GM19099 (cell line): ENCODE data around the gene DSN1.

Experiments
- POLR2A ChIP-seq: IDR thresholded peaks from 3 replicates; pipeline ENCODE4 v1.6.1; 2011; ENCODE audit warnings: low read depth; ENCODE audit not compliant: insufficient read length; ENCODE audit errors: extremely low read depth

DSN1 gene, protein sequence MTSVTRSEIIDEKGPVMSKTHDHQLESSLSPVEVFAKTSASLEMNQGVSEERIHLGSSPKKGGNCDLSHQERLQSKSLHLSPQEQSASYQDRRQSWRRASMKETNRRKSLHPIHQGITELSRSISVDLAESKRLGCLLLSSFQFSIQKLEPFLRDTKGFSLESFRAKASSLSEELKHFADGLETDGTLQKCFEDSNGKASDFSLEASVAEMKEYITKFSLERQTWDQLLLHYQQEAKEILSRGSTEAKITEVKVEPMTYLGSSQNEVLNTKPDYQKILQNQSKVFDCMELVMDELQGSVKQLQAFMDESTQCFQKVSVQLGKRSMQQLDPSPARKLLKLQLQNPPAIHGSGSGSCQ

DNA sequence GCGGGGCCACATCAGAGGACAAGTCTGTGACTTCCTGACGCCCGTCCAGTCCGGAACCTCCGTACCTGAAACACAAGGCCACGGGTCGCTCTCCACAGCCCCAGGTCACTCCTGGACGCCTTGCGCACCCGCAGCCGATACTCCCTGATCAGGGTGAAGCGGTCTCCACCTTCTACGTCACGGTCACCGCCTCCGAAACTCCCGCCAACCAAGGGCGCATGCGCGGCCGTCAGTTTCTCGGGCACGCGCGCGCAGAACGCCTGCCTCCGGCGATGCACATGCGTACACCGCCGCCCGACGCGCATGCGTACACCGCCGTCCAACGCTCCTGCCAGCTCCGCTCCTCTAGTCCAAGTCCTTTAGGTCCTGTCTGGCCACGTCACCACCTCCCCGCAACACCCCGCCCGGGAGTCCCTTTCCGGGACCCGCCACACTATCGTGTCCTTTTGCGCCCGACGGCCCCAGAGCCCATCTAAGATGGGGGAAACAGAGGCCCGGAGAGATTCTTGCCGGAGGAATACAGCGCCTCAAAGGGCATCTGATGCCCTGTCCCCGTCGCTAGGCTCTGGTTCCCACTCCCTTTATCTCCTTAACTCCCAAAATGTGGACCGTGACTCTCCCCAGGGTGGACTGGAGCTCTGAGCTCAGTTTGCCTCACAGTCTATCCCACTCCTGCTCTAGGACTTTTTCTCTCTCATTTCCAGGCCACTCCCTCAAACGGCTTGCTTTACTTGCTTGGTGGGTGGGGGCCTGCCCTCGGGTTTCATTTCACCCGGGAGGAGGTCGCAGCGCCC is at the start of gene DSN1:
DSN1 (minus strand) TSS at position 167 of the 794 bp plus-strand sequence. CDS start 2,305 bp downstream, outside the sequence.
- peak; percentile 84 for TF ChIP-seq POLR2A

- no peak for TF ChIP-seq POLR2A
Measured at GRCh38 chr20:36823121-36823520, 49.6 kb upstream of the DSN1 start.

- TF ChIP-seq POLR2A = no peak
Measured at GRCh38 chr20:36821964-36822437, 48.4 kb upstream of the DSN1 start.

DNA sequence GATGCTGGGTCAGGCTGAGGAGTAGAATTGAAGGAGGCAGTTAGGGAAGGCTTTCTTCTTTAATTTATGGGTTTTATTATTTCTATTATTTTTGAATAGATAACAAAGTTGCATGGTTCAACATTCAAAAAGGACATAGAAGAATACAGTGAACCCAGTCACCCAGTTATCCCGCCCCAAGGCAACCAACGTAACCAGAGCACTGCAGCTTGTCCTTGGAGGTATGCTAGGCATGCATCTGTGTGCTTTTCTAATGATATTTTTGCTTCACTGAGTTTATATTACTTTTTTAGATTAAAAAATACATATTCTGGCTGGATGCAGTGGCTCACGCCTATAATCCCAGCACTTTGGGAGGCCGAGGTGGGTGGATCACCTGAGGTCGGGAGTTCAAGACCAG is 47.4 kb upstream of the DSN1 start:
- no peak for TF ChIP-seq POLR2A

DNA sequence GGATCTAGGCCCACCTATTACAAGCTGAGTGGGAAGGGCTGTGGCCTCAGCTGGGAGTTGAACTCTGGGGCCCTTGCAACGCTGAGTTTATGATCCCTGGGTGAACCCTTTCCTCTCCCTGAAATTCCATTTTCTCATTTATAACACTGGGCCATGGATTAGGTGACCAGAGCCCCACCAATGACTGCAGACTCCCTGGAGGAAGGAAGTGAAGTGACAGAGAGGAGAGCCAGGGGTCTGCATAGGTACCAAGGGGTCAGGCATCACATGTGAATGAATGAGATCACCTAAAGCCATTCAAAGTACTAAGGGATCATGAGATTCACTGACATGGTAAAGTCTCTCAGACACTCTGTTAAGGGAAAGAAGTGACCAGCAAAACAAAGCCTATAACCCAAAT is 46.5 kb upstream of the DSN1 start:
- TF ChIP-seq POLR2A = no peak

GRCh38 chr20:36819659-36820058 is 46.1 kb upstream of the DSN1 start:
- TF ChIP-seq POLR2A = no peak

- TF ChIP-seq POLR2A = no peak
Measured at GRCh38 chr20:36818861-36819260, 45.3 kb upstream of the DSN1 start.

DNA sequence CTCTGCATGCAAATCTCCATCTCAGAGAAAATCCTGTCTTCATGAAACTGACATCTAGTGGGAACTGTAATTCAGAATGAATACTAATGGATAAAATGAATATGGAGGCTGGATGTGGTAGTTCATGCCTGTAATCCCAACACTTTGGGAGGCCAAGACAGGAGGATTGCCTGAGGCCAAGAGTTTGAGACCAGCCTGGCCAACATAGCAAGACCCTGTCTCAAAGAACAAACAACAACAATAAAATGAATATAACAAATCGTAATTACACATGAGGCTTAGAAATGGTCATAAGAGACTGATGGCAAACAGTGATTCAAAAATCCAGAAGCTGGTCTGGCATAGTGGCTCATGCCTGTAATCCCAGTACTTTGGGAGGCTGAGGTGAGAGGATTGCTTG is 44.6 kb upstream of the DSN1 start:
- no peak for TF ChIP-seq POLR2A

DNA sequence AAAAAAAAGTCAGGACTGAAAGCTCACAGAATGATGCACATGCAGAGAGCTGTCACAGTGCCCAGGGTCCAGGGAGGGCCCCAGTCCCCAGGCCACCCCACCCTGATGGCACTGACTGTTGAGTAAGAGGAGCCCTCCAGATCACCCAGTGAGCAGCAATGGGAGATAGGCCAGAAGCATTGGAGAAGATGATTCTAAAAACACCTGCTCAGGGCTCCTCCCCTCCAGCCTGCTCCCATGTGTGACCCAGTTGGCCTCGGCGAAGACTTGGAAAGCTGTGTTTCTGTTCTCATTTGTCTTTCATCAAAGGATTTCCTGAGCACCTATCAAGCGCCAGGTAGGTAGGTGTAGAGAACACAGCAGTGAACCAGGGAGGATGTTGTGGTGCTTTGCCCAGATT is 43.9 kb upstream of the DSN1 start:
- no peak for TF ChIP-seq POLR2A

GRCh38 chr20:36815454-36816091 is 42.0 kb upstream of the DSN1 start:
- TF ChIP-seq POLR2A = no peak

DNA sequence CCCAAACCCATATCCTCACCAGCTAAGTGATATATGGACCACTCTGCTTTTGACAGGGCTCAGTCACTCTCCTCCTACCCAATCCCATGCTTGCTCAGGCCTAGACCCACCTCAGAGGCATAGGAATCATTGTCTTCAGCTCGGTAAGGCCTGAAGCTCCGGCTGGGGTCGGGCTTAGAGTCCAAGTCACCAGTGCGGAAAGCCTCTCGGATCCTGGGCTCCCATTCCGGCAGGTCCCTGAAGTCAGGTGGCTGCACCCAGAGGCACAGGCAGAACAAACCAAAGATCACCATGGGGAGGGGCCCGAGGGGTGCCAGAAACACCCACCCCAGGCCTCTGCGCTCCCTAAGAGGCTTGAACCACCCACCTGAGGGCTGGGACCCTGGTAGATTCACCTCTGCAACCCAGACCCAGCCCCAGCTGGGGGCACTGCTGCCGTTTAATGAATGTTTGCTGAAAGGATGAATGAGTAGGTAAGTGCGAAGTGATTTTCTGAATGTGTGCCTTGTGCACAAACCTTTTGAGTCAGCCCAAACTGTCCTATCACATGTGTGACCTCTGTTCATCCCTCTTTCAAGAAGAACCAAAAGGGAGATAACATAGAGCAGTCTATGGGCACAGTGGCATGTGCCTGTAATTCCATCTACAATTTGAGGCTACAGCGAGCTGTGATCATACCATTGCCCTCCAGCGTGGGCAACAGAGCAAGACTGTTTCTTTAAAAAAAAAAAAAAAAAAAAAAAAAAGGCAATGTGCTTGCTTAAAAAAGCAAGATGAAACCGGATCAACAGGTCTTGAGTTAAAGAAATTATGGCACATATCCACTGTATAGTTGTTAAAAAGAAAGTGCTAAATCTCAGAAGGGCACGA is 39.3 kb upstream of the DSN1 start:
- TF ChIP-seq POLR2A = no peak

- no peak for TF ChIP-seq POLR2A
Measured at GRCh38 chr20:36808317-36809257, 35.0 kb upstream of the DSN1 start.

- TF ChIP-seq POLR2A = no peak
Measured at GRCh38 chr20:36806049-36806448, 32.5 kb upstream of the DSN1 start.
